SW 1271 (cell line): Measurements from ENCODE around the gene GALNS.

Experiments used
- DNase-seq, 2 experiments: peaks; one replicate each; lab custom pipeline; 2025; lab: John Stamatoyannopoulos, UW

GALNS gene

DNA sequence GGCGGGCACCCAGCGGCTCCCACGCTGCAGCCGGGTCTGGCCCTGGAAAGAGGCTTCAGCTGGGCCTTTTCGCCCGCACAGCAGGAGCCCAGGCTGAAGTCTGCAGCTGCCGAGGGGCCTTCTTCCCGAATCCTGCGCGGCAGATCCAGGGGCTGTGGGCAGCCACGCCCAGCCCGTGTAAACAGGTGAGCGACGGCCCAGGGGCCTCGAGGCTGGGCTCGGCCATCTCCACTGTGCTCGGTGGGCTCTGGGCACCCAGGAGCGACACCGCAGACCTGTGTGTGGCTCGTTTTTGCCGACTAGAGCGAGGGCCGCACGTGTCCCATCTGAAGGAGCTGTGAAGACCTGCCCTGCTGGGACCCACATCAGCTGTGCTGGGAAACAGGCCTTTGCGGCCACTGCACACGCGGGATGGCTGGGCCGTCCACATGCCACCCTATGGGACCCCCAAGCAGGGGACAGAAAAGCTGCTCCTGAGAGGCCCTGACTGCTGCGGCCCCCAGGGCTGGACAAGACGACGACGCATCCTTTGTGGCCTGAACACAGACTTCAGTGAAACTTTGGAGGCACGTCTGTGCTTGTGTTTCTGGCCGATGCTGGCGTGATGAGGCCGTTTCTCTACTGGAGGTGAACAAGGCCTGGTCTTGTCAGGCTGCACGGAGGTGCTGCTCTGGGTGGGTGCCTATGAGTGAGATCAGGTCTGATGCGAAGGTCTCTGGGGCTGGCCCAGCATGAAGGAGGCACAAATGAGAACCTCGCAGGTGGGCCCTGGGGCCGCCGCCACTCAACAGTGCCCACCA lies 39.8 kb downstream of the GALNS start:
- DNase-seq = no peak

DNA sequence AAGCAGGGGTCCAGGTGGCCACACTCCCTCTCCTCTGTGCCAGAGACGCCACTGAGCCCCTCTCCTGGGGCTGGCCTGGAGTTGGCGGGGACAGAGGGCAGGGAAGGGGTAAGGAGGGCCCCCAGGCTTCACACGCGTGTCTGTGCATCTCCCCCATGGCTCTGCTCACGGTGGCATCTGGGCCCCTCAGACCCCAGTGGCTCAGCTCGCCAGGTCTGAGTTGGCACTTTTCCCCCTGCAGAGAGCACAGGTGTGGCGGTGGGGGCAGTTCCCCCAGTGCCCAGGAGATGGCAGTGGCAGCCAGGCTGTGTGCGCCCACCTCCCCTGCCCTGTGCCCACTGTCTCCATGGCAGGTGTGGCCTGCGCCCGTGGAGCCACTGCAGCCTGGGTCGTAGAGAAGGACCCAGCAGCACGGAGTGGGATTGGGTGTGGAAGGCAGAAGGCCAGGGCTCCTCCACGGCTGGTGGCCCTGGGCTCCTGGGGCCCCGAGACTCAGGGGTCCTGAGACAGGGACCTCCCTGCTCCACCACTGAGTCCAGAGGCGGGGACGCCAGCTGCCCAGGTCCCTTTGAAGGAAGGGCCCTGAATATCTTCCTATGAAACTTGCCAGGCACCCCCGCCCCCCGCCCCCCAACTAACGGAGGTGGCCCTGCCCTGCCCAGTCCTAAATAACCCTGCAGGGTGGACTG lies 40.7 kb downstream of the GALNS start:
- DNase-seq = no peak

DNA sequence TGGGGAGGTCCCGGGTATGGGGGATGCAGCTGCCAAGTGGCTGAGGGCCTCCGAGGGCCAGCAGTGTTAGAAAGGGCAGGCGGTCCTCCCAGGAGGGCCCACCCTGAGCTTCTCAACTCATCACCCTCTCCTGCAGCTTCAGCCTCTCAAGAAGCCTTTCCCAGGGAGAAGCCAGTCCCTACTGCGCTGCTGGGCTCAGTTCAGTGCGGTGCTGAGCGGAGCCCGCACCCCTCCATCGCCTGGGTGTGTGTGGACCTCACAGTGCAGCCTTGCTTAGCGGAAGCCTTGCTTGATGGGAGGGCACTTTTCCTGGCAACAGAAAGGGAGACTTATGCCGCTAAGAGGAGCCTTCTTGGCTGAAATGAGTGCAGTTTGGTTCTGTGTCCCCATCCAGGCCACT lies 41.5 kb downstream of the GALNS start:
- DNase-seq = no peak

DNA sequence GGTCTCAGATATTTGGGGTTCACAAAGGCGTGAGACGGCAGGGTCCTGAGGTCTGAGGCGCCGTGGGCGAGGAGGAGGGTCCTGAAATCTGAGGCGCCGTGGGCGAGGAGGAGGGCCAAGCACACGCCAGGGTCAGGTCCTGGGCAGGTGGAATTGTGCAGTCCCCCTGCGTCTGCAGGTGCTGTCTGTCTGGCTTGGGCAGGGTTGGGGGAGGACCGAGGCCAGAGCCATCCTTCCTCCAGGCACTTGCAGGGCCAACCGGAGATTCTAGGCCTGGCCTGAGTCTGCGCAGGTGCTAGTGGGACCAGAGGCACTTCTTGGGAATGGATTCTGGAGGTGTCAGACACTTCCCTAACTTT lies 42.6 kb downstream of the GALNS start:
- no peak for DNase-seq

DNA sequence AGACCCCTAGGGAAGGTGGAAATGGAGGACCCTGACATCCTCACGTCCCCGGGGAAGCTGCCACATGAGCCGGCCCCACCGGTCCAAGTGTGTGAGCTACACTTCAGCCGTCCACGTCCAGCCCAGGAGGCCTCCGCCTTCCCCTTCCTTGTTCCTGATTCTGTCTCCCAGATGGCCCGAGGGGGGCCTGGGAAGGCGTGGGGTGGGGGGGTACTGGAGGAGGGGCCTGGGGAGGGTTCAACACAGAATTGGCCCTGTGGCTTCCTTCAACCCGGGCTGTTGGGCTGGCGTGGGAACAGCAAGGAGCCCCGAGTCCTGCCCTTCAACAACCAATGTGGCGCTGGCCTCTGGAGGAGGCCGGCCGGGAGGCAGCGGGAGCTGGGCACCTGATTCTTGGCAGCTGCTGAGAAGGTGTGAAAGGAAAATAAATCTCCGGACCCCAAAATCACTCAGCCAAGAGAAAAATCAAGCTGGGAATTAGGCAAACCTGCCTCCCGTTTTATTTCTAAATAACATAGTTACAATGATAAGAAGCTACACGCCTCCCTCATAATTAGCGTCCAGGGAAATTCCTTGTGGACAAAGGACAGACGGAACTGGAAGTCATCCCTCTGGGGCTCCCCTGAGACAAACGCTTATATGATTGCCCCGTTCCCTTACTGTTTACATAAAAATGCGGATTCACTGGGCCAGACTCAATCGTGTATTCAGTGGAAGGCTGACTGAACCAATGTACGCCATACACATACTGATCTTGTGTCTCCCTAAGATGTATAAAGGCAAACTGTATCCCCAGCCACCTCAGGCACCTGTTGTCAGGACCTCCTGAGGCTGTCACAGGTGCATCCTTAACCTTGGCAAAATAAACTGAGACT lies 43.2 kb downstream of the GALNS start:
- DNase-seq = no peak

DNA sequence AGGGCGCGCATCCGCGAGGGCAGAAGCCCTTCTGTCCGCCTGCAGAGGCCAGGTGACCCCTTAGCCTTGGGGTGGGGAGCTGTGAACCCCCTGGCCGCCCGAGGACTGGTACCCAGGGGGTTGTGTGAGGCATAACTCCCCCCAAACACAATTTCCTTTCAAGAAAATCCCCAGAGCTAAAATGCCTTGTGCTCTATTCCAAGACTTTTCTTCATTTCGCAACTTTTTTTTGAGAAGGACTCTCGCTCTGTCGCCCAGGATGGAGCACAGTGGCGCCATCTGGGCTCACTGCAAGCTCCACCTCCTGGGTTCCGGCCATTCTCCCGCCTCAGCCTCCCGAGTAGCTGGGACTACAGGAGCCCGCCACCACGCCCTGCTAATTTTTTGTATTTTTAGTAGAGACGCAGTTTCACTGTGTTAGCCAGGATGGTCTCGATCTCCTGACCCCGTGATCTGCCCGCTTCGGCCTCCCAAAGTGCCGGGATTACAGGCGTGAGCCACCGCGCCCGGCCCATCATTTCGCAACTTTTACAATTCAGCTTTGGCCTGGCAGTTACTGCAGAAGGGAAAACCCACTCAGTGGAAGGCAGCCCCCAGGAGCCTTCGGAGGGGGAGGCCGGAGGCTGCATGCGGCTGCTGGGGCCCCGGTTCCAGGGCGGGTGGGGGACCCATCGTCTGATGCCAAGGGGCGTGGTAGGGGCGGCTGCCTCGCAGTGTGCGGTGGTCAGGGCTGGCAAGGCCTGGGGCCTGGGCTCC lies 44.1 kb downstream of the GALNS start:
- peak in 1 of 2 experiments; percentile 57 for DNase-seq

DNA sequence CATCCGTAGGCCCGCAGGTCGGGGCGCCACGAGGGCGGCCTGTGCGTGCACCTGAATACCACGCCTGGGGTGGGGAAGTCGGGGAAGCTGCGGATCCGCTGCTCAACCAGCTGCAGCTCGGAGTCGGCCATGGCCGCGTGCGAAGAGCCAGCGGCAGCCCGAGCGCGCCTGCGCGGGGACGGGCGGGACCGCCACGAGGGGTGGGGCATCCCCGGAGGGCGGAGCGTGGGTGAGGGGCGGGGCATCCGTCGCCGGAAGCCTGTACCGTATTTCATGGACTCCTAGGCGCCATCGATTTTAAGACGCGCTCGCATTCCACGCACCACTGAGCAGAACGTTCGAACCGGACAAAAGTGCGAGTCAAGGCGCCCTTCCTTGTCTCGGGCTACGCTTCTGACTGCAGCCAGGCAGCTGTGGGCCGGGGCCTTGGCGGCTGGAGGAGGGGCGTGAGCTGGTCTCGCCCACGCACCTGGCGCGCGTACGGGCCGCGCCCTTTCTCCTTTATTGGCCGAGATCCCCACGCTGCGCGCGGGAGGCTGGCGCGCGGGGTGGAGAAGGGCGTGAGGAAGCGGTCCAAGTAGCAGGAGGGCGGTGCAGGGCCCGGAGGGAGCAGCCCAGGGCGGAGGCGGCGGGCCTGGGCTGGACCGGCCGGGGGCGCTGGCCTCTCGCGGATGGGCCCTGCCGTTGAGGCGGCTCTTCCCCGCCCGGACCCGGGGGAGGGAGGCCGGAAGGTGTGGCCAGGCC lies 44.8 kb downstream of the GALNS start, which contains the start of gene APRT:
Gene APRT (minus strand): TSS at position 160 of the 744 bp plus-strand sequence. CDS start 29 bp downstream, at position 131.
- DNase-seq = peak; percentile 66 to 88

DNA sequence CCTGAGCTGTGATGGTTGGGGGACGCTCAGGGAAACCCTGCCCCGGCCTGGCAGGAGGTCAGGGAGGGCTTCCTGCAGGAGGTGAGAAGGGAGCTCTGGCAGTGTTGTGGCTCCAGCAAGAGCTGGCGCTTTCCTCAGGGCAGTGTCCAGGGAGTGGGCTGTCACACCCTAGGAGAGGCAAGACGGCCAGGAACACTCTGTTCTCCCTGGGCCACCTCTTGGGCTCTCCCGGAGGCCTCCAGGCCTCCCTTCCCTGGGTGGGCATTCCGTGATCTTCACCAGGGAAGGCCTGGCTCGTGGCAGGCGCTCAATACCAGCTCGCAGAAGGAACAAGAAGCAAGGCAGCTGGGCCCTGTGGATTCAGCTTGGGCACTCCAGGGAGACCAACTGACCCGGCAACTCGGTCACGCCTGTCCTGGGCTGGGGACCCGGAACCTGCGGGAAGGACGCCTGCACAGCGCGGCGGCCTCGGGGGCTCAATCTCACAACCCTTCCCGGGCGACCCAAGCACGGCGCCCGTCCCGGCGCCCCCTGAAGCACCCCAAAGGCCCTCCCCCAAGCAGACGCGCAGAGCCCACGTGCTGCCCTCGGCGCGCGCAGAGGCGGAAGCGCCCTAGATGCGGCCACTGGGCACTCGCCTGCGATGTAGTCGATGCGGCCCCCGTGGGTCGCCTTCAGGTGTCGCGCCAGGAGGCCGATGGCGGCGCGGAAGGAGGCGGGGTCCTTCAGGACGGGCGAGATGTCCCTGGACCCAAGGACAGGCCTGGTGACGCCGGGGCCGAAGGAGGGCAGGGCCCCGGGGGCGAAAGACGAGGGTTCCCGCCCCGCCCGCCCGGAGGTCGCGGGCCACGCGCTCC lies 45.6 kb downstream of the GALNS start:
- DNase-seq = peak in 1 of 2 experiments; percentile 52

DNA sequence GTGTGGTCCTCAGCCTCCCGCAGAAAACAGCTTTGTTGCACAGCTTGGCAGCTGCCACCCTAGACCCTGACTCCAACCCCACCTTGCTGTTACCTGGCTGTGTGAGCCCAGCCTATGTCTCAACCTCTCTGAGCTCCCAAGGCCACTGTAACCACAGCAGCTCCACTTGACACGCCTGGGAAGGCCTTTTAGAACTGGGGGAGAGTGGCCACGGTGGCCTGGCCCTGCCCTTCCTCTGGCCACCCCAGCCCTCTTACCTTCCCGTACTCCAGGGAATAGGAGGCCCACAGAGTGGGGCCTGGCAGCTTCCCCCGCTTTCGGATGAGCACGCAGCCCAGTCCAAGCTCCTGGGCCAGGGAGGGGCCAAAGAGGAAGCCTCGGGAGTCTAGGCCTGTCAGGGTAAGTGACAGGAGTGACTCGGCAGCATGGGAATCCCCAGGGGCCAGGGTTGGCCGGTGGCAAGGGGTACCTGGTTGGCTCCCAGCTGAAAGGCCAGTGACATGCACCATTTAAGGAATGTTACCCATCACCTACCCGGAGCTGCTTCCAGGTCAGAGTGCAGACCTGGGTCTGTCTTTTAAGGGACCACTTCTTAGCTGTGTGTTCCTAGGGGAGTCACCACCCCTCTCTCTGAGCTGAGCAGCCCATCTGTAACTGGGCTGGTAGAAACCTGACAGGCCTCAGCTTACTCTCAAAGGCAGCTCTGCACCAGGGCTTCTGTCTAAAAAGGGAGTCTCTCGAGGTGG lies 46.4 kb downstream of the GALNS start:
- no peak for DNase-seq

DNA sequence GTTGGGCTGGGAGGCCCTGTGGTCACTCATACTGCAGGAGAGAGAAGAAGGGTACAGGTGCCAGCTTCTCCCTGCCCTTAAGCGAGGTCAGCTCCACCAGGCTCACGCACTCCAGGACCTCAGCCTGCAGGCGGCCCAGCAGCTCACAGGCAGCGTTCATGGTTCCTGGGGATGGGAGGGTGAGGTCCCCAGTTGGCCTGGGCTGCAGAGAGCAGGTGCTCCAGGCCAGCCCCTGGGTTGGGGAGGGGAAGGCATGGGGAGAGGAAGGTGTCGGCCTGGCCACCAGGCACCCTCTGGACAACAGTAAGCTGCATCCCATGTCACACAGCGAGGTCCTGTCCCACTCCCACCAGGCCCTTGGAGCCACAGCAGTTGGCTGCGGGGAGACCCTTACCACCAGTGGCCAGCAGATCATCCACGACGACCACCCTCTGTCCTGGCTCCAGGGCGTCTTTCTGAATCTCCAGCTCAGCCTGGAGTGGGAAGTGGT lies 47.0 kb downstream of the GALNS start:
- no peak for DNase-seq

DNA sequence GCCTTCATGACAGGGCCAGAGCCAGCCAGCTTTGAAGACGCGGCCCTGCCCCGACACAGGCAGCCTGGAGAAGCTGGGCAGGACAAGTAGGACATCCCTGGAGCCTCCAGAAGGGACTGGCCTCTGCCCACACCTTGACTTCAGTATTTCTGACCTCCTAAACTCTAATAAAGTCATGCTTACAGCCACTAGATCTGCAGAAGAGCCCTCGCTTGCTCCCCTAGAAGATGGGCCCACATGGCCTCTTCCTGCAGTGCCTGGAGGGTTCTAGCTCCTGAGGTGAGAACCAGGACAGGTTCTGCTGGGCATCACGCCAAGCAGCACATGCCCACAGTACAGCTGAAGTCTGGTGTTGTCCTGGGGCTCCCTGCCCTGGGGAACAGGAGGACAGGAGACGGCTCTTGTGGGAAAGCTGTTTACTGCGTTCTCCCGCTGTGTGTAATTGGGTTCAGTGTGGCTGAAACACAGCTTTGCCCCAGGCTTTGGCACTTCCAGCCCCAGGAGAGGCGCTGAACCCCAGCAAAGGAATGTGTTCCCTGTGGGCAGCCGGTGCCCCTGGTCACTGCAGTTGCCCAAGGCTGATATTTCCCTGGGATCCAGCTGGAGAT lies 47.6 kb downstream of the GALNS start:
- no peak for DNase-seq

DNA sequence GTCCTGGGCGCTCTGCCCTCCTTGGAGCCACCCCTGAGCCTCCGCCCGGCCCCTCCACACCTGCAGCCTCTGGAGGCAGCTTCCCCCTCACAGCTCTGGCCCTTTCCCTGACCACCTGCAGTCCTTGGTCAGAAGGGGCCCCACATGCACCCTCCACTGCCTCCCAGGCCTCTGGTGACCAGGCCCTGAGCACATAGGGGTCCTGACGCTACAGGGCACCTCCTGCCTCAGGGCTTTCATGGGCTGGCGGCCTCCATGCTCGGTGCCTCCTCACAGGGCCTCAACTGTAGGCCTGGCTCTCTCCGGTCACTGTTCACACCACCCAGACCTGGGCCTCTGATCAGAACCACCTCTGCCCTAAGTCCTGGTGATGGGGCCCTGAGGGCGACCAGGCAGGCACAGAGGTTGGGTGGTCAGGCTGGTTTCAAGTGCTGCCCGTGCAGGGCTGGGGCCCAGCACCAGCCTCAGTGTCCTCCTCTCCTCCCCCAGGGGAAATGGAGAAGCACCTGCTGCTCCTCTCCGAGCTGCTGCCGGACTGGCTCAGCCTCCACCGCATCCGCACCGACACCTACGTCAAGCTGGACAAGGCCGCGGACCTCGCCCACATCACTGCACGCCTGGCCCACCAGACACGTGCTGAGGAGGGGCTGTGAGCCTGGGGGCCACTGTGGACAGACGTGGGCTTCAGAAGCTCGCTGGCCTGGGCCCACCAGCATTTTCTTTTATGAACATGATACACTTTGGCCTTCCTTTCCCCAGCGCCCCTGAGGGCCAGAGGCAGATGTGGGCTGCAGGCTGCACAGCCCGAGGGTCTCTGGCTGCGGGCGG lies 48.9 kb downstream of the GALNS start:
- no peak for DNase-seq

DNA sequence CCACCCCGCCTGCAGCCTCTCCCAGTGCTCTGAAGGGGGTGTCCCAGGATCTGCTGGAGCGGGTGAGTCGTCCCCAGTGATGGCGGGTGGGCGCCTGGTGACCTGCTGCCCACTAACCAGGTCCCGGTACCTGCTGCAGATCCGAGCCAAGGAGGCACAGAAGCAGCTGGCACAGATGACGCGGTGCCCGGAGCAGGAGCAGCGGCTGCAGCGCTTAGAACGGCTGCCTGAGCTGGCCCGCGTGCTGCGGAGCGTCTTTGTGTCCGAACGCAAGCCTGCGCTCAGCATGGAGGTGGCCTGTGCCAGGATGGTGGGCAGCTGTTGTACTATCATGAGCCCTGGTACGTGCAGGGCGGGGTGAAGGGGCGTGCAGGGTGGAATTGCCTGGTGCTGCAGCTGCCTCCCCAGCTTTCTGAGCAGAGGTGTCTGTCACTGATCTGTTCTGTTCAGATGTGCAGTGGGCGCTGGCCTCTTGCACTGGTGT lies 49.6 kb downstream of the GALNS start:
- no peak for DNase-seq

DNA sequence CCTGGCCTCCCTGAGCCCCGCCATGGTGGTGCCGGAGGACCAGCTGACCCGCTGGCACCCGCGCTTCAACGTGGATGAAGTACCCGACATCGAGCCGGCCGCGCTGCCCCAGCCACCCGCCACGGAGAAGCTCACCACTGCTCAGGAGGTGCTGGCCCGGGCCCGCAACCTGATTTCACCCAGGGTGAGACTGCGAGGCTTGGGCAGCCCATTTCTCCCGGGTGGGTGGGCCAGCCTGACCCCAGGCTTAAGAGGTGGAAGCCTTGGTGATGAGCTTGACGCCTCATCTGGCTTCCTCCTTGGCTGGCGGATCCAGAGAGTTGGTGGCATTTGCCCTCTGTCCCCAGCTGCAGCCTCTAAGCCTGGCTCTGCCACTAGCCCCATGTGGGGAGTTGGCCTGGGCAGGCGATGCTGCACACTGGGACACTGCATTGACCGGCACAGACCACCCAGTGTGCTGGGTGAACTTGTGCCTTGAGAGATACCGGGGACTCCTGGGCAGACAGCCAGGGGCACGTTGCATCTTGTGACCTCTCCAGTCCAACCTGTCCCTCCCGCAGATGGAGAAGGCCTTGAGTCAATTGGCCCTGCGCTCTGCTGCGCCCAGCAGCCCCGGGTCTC lies 50.1 kb downstream of the GALNS start:
- DNase-seq = no peak

DNA sequence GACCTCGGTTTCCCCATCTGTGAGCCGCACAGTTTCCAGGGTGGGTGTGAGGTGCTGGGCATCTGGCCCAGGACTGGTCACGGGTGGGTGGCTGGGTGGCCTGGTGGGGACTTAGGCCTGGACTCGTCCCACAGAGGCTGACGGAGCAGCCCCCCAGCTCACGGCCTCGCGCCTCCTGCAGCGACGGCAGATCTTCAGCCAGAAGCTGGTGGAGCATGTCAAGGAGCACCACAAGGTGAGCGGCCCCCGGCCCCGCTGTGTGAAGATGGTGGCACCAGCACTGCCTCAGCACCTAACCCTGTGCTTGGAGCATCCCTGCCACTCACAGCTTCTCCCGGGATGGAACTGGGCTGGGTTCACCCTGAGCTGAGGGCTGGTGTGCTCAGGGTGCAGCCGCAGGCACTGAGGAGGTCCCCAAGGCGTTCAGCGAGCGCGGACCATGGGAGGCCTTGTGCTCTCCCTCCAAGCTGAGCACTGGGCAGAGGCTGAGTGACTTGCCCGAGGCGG lies 50.8 kb downstream of the GALNS start:
- DNase-seq = no peak

DNA sequence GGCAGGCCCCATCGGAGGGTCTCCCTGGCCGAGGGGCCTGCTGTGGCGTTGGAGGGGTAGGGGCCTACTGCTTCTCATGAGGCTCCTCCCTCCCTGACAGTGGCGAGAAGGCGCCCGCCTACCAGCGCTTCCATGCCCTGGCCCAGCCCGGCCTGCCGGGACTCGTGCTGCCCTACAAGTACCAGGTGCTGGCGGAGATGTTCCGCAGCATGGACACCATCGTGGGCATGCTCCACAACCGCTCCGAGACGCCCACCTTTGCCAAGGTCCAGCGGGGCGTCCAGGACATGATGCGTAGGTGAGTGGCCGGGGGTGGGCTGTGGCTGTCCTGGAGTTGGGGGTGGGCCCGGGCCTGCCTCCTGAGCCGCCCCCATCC lies 51.4 kb downstream of the GALNS start:
- no peak for DNase-seq
